ENCODE results near the gene PDPR. TPM values are rescaled to one million over a fixed set of nuclear protein-coding genes. Genes with fewer than 3 reads are reported as not detected.

The PDPR gene
- total RNA-seq, 5 donors from 2014 or later (not counting 1 experiment from before 2014, with no cell fraction given): 24.8 to 46.0 (median 31.9) TPM

DNA sequence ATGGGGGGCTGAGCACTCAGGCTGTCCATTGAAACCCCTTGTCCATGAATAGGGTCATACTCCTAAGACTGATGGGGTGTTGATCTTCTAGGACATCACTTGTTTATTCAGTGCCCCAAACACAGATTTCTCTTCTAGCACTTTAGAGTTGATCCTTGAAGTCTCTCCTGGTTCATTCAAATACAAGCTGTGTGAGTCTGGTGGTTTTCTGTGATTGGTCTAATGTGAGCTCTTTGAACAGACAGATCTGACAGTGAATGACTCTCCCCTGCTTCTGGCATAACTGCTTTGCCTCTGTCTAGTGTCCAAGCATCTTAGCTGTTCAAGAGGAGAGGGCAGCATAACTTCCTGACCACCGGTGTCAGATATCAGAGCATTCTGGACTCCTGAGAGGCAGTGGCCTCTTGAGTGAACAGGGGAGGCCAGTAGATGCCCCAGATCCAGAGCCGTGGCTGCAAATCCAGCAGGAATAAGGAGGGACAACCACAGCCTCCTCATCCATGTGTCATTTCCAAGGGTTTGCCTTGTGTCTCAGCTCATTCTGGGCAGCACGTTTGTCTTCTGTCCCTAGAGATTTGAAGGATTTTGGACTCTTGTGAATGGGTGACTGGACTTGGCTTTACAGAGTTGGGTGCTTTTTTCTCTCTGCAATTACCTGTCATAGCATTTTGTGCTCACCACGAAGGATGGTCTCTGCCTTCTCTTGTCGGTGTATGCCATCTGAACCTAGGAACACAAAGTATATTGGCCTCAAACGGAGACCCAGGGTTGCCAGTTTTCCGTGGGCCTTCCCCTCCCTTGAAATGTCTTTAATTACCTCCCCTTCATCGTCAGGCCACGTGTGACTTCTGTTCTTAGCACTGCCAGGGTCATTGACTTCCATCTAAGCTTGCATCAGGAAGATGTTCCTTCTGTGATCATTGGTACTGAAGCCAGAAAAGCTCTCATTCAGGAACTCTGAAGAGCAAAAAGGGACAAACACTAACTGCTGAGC lies 45.5 kb downstream of the PDPR start:
- H3K4me1 ChIP-seq (ENCODE audit: control insufficient read depth in 1 of 2, extremely low read depth in 1 of 2, insufficient read depth in 2 of 2, low read length in 2 of 2): no peaks in the 10 kb centered on the region
- ChIA-PET CTCF (no interaction called here), POLR2A (interaction anchor here in 1 of 2 donors (0.7 kb wide), 1 partner anchor 101 kb away, joined by 3 read pairs; no protein-coding TSS in a partner anchor)
- Mint-ChIP-seq H3K4me3 (no peak overlapping the region), H3K27ac (no peak overlapping the region), H3K4me1 (no peaks in the 10 kb centered on the region), H3K9me3 (no peaks in the 10 kb centered on the region), H3K36me3 (peaks cover 7% of the 10 kb centered on the region), H3K27me3 (no peaks in the 10 kb centered on the region)
- no peak overlapping the region for H3K4me3 ChIP-seq (ENCODE audit: control insufficient read depth in 1 of 2, extremely low read depth in 1 of 2, low read length in 1 of 2)
- ATAC-seq (replicated peaks in 1 of 4) (no peak), DNase-seq (peak in 2 of 35 experiments; percentile 6 to 13)
- no peak overlapping the region for H3K27ac ChIP-seq (ENCODE audit: low read length)
- WGBS (ENCODE audit: insufficient coverage): 86% methylated on average over 8 of the region's 9 CpGs
- H3K27me3 ChIP-seq (replicated peaks in 1 of 2; ENCODE audit: control insufficient read depth in 2 of 2, extremely low read depth in 1 of 2, insufficient read depth in 2 of 2, low read length in 1 of 2): no peaks in the 10 kb centered on the region
- H3K36me3 ChIP-seq (ENCODE audit: control insufficient read depth in 2 of 2, extremely low read depth in 1 of 2, insufficient read depth in 1 of 2, low read length in 1 of 2): peaks cover 32 to 83% of the 10 kb centered on the region in 2 donors
- H3K9me3 ChIP-seq: no peaks in the 10 kb centered on the region

DNA sequence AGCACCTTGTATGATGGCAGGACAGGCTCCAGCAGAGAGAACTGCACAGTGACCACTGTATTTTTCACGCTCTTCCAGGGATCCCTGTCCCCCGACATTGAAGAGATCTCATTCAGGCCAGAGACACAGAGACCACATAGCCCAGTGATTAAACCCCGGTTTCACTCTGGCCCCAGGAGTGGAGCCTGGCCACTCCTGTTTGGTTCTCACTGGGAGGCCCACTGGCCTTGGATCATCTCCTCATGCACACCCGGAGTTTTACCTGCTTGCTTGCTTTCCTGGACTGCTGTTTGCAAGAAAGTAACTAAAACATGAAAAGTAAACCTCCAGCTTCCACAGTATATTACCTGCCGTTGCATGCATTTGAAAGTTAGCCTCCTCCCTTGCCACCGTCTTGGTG lies 46.3 kb downstream of the PDPR start:
- 89% methylated on average over 6 of the region's 6 CpGs for WGBS (ENCODE audit: insufficient coverage)
- H3K27ac Mint-ChIP-seq: no peak overlapping the region
- no peak overlapping the region for H3K27ac ChIP-seq (ENCODE audit: low read length)
- ChIA-PET POLR2A (no interaction called here), CTCF (interaction anchor here in 1 of 2 donors (0.6 kb wide), 1 partner anchor 610 kb away, joined by 3 read pairs; no protein-coding TSS in a partner anchor)
- no peaks in the 10 kb centered on the region for H3K27me3 Mint-ChIP-seq
- no peaks in the 10 kb centered on the region for H3K9me3 ChIP-seq
- ATAC-seq (replicated peaks in 1 of 4) (no peak), DNase-seq (peak in 2 of 35 experiments; percentile 1 to 11)
- H3K4me3 Mint-ChIP-seq: no peak overlapping the region
- peaks cover 4 to 6% (median 4%) of the 10 kb centered on the region in 3 donors for H3K4me1 Mint-ChIP-seq
- H3K4me1 ChIP-seq (ENCODE audit: control insufficient read depth in 1 of 2, extremely low read depth in 1 of 2, insufficient read depth in 2 of 2, low read length in 2 of 2): peaks cover 0 to 6% of the 10 kb centered on the region in 2 experiments
- no peaks in the 10 kb centered on the region for H3K27me3 ChIP-seq (replicated peaks in 1 of 2; ENCODE audit: control insufficient read depth in 2 of 2, extremely low read depth in 1 of 2, insufficient read depth in 2 of 2, low read length in 1 of 2)
- H3K4me3 ChIP-seq (ENCODE audit: control insufficient read depth in 1 of 2, extremely low read depth in 1 of 2, low read length in 1 of 2): no peak overlapping the region
- H3K36me3 Mint-ChIP-seq: peaks cover 7% of the 10 kb centered on the region
- H3K9me3 Mint-ChIP-seq: no peaks in the 10 kb centered on the region
- H3K36me3 ChIP-seq (ENCODE audit: control insufficient read depth in 2 of 2, extremely low read depth in 1 of 2, insufficient read depth in 1 of 2, low read length in 1 of 2): peaks cover 32 to 76% of the 10 kb centered on the region in 2 donors

- H3K4me3 Mint-ChIP-seq: no peak overlapping the region
- Histone ChIP-seq H3K36me3 (ENCODE audit: control insufficient read depth in 2 of 2, extremely low read depth in 1 of 2, insufficient read depth in 1 of 2, low read length in 1 of 2) (peaks cover 32 to 71% of the 10 kb centered on the region in 2 donors), H3K27ac (ENCODE audit: low read length) (no peak overlapping the region), H3K4me3 (ENCODE audit: control insufficient read depth in 1 of 2, extremely low read depth in 1 of 2, low read length in 1 of 2) (no peak overlapping the region), H3K27me3 (replicated peaks in 1 of 2; ENCODE audit: control insufficient read depth in 2 of 2, extremely low read depth in 1 of 2, insufficient read depth in 2 of 2, low read length in 1 of 2) (no peaks in the 10 kb centered on the region), H3K4me1 (ENCODE audit: control insufficient read depth in 1 of 2, extremely low read depth in 1 of 2, insufficient read depth in 2 of 2, low read length in 2 of 2) (peaks cover 0 to 6% of the 10 kb centered on the region in 2 experiments), H3K9me3 (no peaks in the 10 kb centered on the region)
- POLR2A ChIA-PET: no interaction called here
- H3K4me1 Mint-ChIP-seq: peaks cover 4 to 6% (median 4%) of the 10 kb centered on the region in 3 donors
- no peaks in the 10 kb centered on the region for H3K27me3 Mint-ChIP-seq
- H3K27ac Mint-ChIP-seq: no peak overlapping the region
- ATAC-seq (replicated peaks in 1 of 4): no peak
- 97% methylated on average over 3 of the region's 6 CpGs for WGBS (ENCODE audit: insufficient coverage)
- peaks cover 7% of the 10 kb centered on the region for H3K36me3 Mint-ChIP-seq
- DNase-seq: no peak
- CTCF ChIA-PET: interaction anchor here in 1 of 2 donors (0.6 kb wide), 1 partner anchor 609 kb away, joined by 3 read pairs; no protein-coding TSS in a partner anchor
- no peaks in the 10 kb centered on the region for H3K9me3 Mint-ChIP-seq
Observed at GRCh38 chr16:70160821-70161220, 46.7 kb downstream of the PDPR start.

DNA sequence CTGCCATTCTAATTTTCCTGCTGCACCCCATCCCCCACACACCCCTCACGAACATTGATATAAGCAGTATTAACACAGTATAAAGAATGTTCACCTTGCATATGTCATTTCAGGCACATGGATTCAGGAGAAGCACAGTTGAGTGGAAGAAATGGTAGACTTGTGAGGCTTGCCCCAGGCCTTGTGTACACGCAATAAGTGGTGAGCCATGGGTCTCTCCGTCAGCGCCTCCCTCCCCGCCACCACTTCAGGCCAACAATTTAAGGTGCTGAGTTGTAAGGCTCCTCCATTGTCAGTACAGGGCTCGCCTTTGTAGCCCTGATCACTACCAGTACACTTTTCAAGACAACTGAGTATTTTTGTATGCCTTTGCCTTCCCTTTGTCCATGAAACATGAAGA lies 47.2 kb downstream of the PDPR start:
- DNase-seq (peak in 1 of 35 experiments; percentile 3), ATAC-seq (replicated peaks in 1 of 4) (no peak)
- no peaks in the 10 kb centered on the region for H3K9me3 Mint-ChIP-seq
- H3K4me1 Mint-ChIP-seq: peaks cover 4 to 6% (median 4%) of the 10 kb centered on the region in 3 donors
- 96% methylated on average over 5 of the region's 6 CpGs for WGBS (ENCODE audit: insufficient coverage)
- peaks cover 7% of the 10 kb centered on the region for H3K36me3 Mint-ChIP-seq
- CTCF ChIA-PET: interaction anchor here in 1 of 2 donors (0.5 to 0.6 kb wide), 2 partner anchors 571 to 609 kb away, joined by 3 read pairs; no protein-coding TSS in a partner anchor
- Histone ChIP-seq H3K27ac (ENCODE audit: low read length) (no peak overlapping the region), H3K27me3 (replicated peaks in 1 of 2; ENCODE audit: control insufficient read depth in 2 of 2, extremely low read depth in 1 of 2, insufficient read depth in 2 of 2, low read length in 1 of 2) (no peaks in the 10 kb centered on the region), H3K4me1 (ENCODE audit: control insufficient read depth in 1 of 2, extremely low read depth in 1 of 2, insufficient read depth in 2 of 2, low read length in 2 of 2) (peaks cover 0 to 6% of the 10 kb centered on the region in 2 experiments), H3K4me3 (ENCODE audit: control insufficient read depth in 1 of 2, extremely low read depth in 1 of 2, low read length in 1 of 2) (no peak overlapping the region), H3K9me3 (no peaks in the 10 kb centered on the region), H3K36me3 (ENCODE audit: control insufficient read depth in 2 of 2, extremely low read depth in 1 of 2, insufficient read depth in 1 of 2, low read length in 1 of 2) (peaks cover 28 to 66% of the 10 kb centered on the region in 2 donors)
- H3K27me3 Mint-ChIP-seq: no peaks in the 10 kb centered on the region
- POLR2A ChIA-PET: no interaction called here
- peak overlapping the region; percentile 0 to 20 for H3K27ac Mint-ChIP-seq
- no peak overlapping the region for H3K4me3 Mint-ChIP-seq

DNA sequence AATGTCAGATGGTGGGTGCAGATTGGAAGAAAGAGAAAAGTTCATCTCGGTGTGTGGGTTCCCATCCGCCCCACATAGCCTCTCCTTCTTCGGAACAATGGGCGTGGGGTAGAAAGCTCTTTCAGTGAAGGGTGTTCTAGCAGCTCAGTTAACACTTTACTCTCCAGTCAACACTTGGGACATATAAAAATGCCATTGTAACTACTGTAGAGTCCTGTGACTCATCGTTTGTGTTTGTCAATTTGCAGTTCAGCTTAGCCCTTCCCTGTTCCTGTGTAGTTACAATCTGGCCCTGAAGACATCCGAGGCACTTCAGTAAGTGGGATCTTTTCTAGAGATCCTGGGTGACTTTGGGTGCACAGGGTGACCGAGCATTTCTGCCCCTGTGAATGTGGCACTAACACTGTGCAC lies 47.9 kb downstream of the PDPR start:
- Histone ChIP-seq H3K9me3 (no peaks in the 10 kb centered on the region), H3K36me3 (ENCODE audit: control insufficient read depth in 2 of 2, extremely low read depth in 1 of 2, insufficient read depth in 1 of 2, low read length in 1 of 2) (peaks cover 21 to 59% of the 10 kb centered on the region in 2 donors), H3K27ac (ENCODE audit: low read length) (no peak overlapping the region), H3K27me3 (replicated peaks in 1 of 2; ENCODE audit: control insufficient read depth in 2 of 2, extremely low read depth in 1 of 2, insufficient read depth in 2 of 2, low read length in 1 of 2) (no peaks in the 10 kb centered on the region), H3K4me3 (ENCODE audit: control insufficient read depth in 1 of 2, extremely low read depth in 1 of 2, low read length in 1 of 2) (no peak overlapping the region), H3K4me1 (ENCODE audit: control insufficient read depth in 1 of 2, extremely low read depth in 1 of 2, insufficient read depth in 2 of 2, low read length in 2 of 2) (peaks cover 0 to 6% of the 10 kb centered on the region in 2 experiments)
- H3K9me3 Mint-ChIP-seq: no peaks in the 10 kb centered on the region
- ChIA-PET POLR2A (no interaction called here), CTCF (interaction anchor here in 1 of 2 donors (0.5 kb wide), 1 partner anchor 570 kb away, joined by 3 read pairs; no protein-coding TSS in a partner anchor)
- WGBS (ENCODE audit: insufficient coverage): 85% methylated on average over 6 of the region's 7 CpGs
- H3K36me3 Mint-ChIP-seq: peaks cover 7% of the 10 kb centered on the region
- H3K27me3 Mint-ChIP-seq: no peaks in the 10 kb centered on the region
- peak overlapping the region in 1 of 2 donors; percentile 13 for H3K27ac Mint-ChIP-seq
- DNase-seq (no peak), ATAC-seq (replicated peaks in 1 of 4) (no peak)
- peaks cover 4 to 6% (median 4%) of the 10 kb centered on the region in 3 donors for H3K4me1 Mint-ChIP-seq
- H3K4me3 Mint-ChIP-seq: no peak overlapping the region

- Mint-ChIP-seq H3K36me3 (peaks cover 7% of the 10 kb centered on the region), H3K4me3 (no peak overlapping the region), H3K27ac (peak overlapping the region in 1 of 2 donors; percentile 45), H3K9me3 (no peaks in the 10 kb centered on the region), H3K27me3 (no peaks in the 10 kb centered on the region), H3K4me1 (peaks cover 4 to 6% (median 4%) of the 10 kb centered on the region in 3 donors)
- Histone ChIP-seq H3K9me3 (no peaks in the 10 kb centered on the region), H3K27me3 (replicated peaks in 1 of 2; ENCODE audit: control insufficient read depth in 2 of 2, extremely low read depth in 1 of 2, insufficient read depth in 2 of 2, low read length in 1 of 2) (no peaks in the 10 kb centered on the region), H3K27ac (ENCODE audit: low read length) (no peak overlapping the region), H3K4me1 (ENCODE audit: control insufficient read depth in 1 of 2, extremely low read depth in 1 of 2, insufficient read depth in 2 of 2, low read length in 2 of 2) (peaks cover 0 to 6% of the 10 kb centered on the region in 2 experiments), H3K4me3 (ENCODE audit: control insufficient read depth in 1 of 2, extremely low read depth in 1 of 2, low read length in 1 of 2) (no peak overlapping the region), H3K36me3 (ENCODE audit: control insufficient read depth in 2 of 2, extremely low read depth in 1 of 2, insufficient read depth in 1 of 2, low read length in 1 of 2) (peaks cover 11 to 44% of the 10 kb centered on the region in 2 donors)
- DNase-seq (peak in 1 of 35 experiments; percentile 13), ATAC-seq (replicated peaks in 1 of 4) (no peak)
- 92% methylated on average over 9 of the region's 10 CpGs for WGBS (ENCODE audit: insufficient coverage)
- ChIA-PET POLR2A (no interaction called here), CTCF (no interaction called here)
Observed at GRCh38 chr16:70163596-70163995, 49.5 kb downstream of the PDPR start.
